Measurements from ENCODE around the gene PALD1. TPM values are rescaled to one million over a fixed set of nuclear protein-coding genes. Genes with fewer than 3 reads are reported as not detected.

The PALD1 gene
- total and polyA plus RNA-seq, 7 donors, result 1.8 to 33.8 (median 13.9) TPM

GRCh38 chr10:70562036-70562755 is 83.6 kb downstream of the PALD1 start:
- H3K36me3 ChIP-seq, result peaks cover 0 to 41% (median 0%) of the 10 kb centered on the region in 4 donors
- no peaks in the 10 kb centered on the region for H3K9me3 ChIP-seq
- no peak overlapping the region for H3K4me3 ChIP-seq
- 80 to 86% methylated on average over 15 of the region's 15 CpGs for WGBS, 2 donors
- H3K4me1 ChIP-seq, result peaks cover 0 to 20% (median 7%) of the 10 kb centered on the region in 4 donors
- no peak overlapping the region for H3K27ac ChIP-seq
- H3K27me3 ChIP-seq, result no peaks in the 10 kb centered on the region
- TF ChIP-seq EP300 (IDR thresholded peaks at IDR 0.05) (no peak), POLR2AphosphoS5 (IDR thresholded peaks at IDR 0.05) (no peak), CTCF (IDR thresholded peaks at IDR 0.05) (no peak), POLR2A (IDR thresholded peaks at IDR 0.05) (no peak)
- DNase-seq, result peak; percentile 45
- intact Hi-C loops (cut with DNase I), result no loop called here

GRCh38 chr10:70563230-70563629 is 84.7 kb downstream of the PALD1 start:
- 74 to 76% methylated on average over 7 of the region's 7 CpGs for WGBS, 2 donors
- no peak overlapping the region for H3K4me3 ChIP-seq
- TF ChIP-seq CTCF (IDR thresholded peaks at IDR 0.05) (no peak), POLR2AphosphoS5 (IDR thresholded peaks at IDR 0.05) (no peak), POLR2A (IDR thresholded peaks at IDR 0.05) (no peak), EP300 (IDR thresholded peaks at IDR 0.05) (no peak)
- peak; percentile 39 for DNase-seq
- intact Hi-C loops (cut with DNase I), result no loop called here
- H3K36me3 ChIP-seq, result peaks cover 0 to 48% (median 0%) of the 10 kb centered on the region in 4 donors
- H3K27me3 ChIP-seq, result no peaks in the 10 kb centered on the region
- no peaks in the 10 kb centered on the region for H3K9me3 ChIP-seq
- peaks cover 0 to 18% (median 7%) of the 10 kb centered on the region in 4 donors for H3K4me1 ChIP-seq
- H3K27ac ChIP-seq, result no peak overlapping the region

GRCh38 chr10:70564113-70564725 is 85.7 kb downstream of the PALD1 start:
- H3K4me3 ChIP-seq, result no peak overlapping the region
- WGBS, 2 donors, result 95 to 97% methylated on average over 21 of the region's 21 CpGs
- H3K9me3 ChIP-seq, result no peaks in the 10 kb centered on the region
- TF ChIP-seq POLR2A (IDR thresholded peaks at IDR 0.05) (no peak), CTCF (IDR thresholded peaks at IDR 0.05) (no peak), EP300 (IDR thresholded peaks at IDR 0.05) (no peak), POLR2AphosphoS5 (IDR thresholded peaks at IDR 0.05) (no peak)
- intact Hi-C loops (cut with DNase I), result no loop called here
- peak; percentile 61 for DNase-seq
- peaks cover 0 to 8% (median 4%) of the 10 kb centered on the region in 4 donors for H3K4me1 ChIP-seq
- peaks cover 0 to 51% (median 0%) of the 10 kb centered on the region in 4 donors for H3K36me3 ChIP-seq
- no peak overlapping the region for H3K27ac ChIP-seq
- H3K27me3 ChIP-seq, result no peaks in the 10 kb centered on the region

GRCh38 chr10:70564901-70565351 is 86.4 kb downstream of the PALD1 start:
- 83 to 92% methylated on average over 6 of the region's 6 CpGs for whole genome bisulfite sequencing, 2 donors
- Histone ChIP-seq H3K4me1 (peaks cover 0 to 1% (median under 1%) of the 10 kb centered on the region in 4 donors), H3K9me3 (no peaks in the 10 kb centered on the region), H3K27me3 (no peaks in the 10 kb centered on the region), H3K4me3 (no peak overlapping the region), H3K36me3 (peaks cover 0 to 51% (median 0%) of the 10 kb centered on the region in 4 donors), H3K27ac (no peak overlapping the region)
- intact Hi-C loops (cut with DNase I), result no loop called here
- TF ChIP-seq EP300 (IDR thresholded peaks at IDR 0.05) (no peak), POLR2A (IDR thresholded peaks at IDR 0.05) (no peak), CTCF (IDR thresholded peaks at IDR 0.05) (no peak), POLR2AphosphoS5 (IDR thresholded peaks at IDR 0.05) (no peak)
- DNase-seq, result peak; percentile 46

All from sigmoid colon (tissue), 7 donors.